Psoas muscle (tissue), 8 donors: ENCODE results near the gene GEMIN7. TPM values are rescaled to one million over a fixed set of nuclear protein-coding genes. Genes with fewer than 3 reads are reported as not detected.

Experiments
- ATAC-seq, 4 donors: fragments of 200-7000 bp; cut with Tn5 transposase; one replicate each; pipeline ENCODE4 v1.9.1; 2020; ENCODE audit warnings: moderate library complexity in 3 of 4, mild to moderate bottlenecking in 2 of 4
- DNase-seq, 2 donors: peaks; one replicate each; pipeline ENCODE4 v3.0.0-alpha.2; 2020
- H3K27ac ChIP-seq: fragments of 200-600 bp; one replicate; pipeline ENCODE4 v1.8.0; 2022
- H3K27me3 ChIP-seq, 3 donors: fragments of 200-600 bp in 1 of 3; one replicate each; pipeline versions ENCODE4 v1.6.1 to v1.8.0; 2013 to 2022; ENCODE audit warnings: low read length in 2 of 3, mild to moderate bottlenecking in 2 of 3, moderate library complexity in 1 of 3; ENCODE audit not compliant: insufficient read depth in 3 of 3
- H3K36me3 ChIP-seq, 2 donors: fragments of 200-600 bp in 1 of 2; one replicate each; pipeline versions ENCODE4 v1.6.1 to v1.8.0; 2013 to 2022; ENCODE audit warnings: low read depth in 1 of 2, mild to moderate bottlenecking in 1 of 2, moderate library complexity in 1 of 2; ENCODE audit not compliant: insufficient read depth in 1 of 2
- H3K4me1 ChIP-seq: fragments of 200-600 bp; one replicate; pipeline ENCODE4 v1.8.0; 2022
- H3K4me3 ChIP-seq: fragments of 200-600 bp; one replicate; pipeline ENCODE4 v1.8.0; 2022; ENCODE audit warnings: mild to moderate bottlenecking
- H3K9me3 ChIP-seq: fragments of 200-600 bp; one replicate; pipeline ENCODE4 v1.8.0; 2022
- WGBS, 3 donors: extraction: QIAGEN DNeasy Blood & Tissue Kit; methylation state at CpG; one replicate each; pipeline versions ENCODE4 v1.1.6 to v1.1.7; 2013; 5-methylcytosine and 5-hydroxymethylcytosine counted together
- intact Hi-C, 2 donors: fragments of 100-400 bp; cut with DNase I; formaldehyde crosslinking; loops; one replicate each; pipeline versions ENCODE4 v1.11.0 to v1.14.2; 2022
- polyA plus RNA-seq, 3 donors: library from polyadenylated mRNA; stranded (reverse); fragments of 200-250 nt; gene quantifications; one replicate each; pipeline ENCODE4 v1.2.3, GENCODE V29; 2013
- total RNA-seq, 4 donors: library from RNA; stranded (reverse); fragmentation: NEBNext Ultra II Directional in 2 of 4; extraction: Animal tissue kit (Norgen Biotek cat#: 25700) in 2 of 4; gene quantifications; one replicate each; pipeline versions ENCODE4 v1.2.1 to v1.2.4, GENCODE V29; 2021 to 2023
- TF ChIP-seq, protein P1 (sequence below): fragments of 200-600 bp; IDR thresholded peaks from one replicate; pipeline ENCODE4 v1.8.0; 2022; ENCODE audit warnings: antibody characterized with exemption
- donor health status: healthy with polysubstance abuse.
- donor health status: DM: no; HTN: no; CAD: no; lungs with moderate emphysema.
- donor health status: Bipolar disorder and iron deficiency.
- donor health status: healthy.
- donor health status: DM: yes; HTN: yes; CAD: no.
- donor health status: DM: no; HTN: no; CAD: no.
- donor health status: DM: no; HTN: no; CAD: no.
- donor health status: DM: yes; HTN: yes; CAD: no.

The GEMIN7 gene
- total and polyA plus RNA-seq, 7 donors: 19.6 to 51.1 (median 27.3) TPM

GRCh38 chr19:45075301-45076028, 3.6 kb upstream of the GEMIN7 start:
- Histone ChIP-seq H3K27me3 (no peaks in the 10 kb centered on the region), H3K27ac (peak overlapping the region; percentile 41), H3K4me1 (peaks cover 18% of the 10 kb centered on the region), H3K4me3 (peak overlapping the region; percentile 67), H3K36me3 (peaks cover 0 to 20% of the 10 kb centered on the region in 2 donors), H3K9me3 (no peaks in the 10 kb centered on the region)
- WGBS, 3 donors: 20 to 27% (median 24%) methylated on average over 18 to 26 of the region's 26 CpGs
- DNase-seq: peak; percentile 73 to 84
- ATAC-seq: peak in 3 of 4 donors; percentile 17 to 23 (median 21)
- TF ChIP-seq, protein P1, sequence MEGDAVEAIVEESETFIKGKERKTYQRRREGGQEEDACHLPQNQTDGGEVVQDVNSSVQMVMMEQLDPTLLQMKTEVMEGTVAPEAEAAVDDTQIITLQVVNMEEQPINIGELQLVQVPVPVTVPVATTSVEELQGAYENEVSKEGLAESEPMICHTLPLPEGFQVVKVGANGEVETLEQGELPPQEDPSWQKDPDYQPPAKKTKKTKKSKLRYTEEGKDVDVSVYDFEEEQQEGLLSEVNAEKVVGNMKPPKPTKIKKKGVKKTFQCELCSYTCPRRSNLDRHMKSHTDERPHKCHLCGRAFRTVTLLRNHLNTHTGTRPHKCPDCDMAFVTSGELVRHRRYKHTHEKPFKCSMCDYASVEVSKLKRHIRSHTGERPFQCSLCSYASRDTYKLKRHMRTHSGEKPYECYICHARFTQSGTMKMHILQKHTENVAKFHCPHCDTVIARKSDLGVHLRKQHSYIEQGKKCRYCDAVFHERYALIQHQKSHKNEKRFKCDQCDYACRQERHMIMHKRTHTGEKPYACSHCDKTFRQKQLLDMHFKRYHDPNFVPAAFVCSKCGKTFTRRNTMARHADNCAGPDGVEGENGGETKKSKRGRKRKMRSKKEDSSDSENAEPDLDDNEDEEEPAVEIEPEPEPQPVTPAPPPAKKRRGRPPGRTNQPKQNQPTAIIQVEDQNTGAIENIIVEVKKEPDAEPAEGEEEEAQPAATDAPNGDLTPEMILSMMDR: no peak
- intact Hi-C loops: no loop called here

- H3K4me3 ChIP-seq: peak within 1 kb of the TSS; percentile 67
- peak; percentile 77 to 88 for DNase-seq
- no peaks in the 10 kb centered on the region for H3K27me3 ChIP-seq
- peak within 1 kb of the TSS; percentile 41 for H3K27ac ChIP-seq
- H3K9me3 ChIP-seq: no peaks in the 10 kb centered on the region
- peaks cover 24% of the 10 kb centered on the region for H3K4me1 ChIP-seq
- WGBS, 3 donors: 2 to 4% (median 3%) methylated on average over 37 to 81 of the region's 81 CpGs
- intact Hi-C loops: no loop called here
- ATAC-seq: peak; percentile 62 to 78 (median 72)
- H3K36me3 ChIP-seq: peaks cover 0 to 18% of the 10 kb centered on the region in 2 donors
- TF ChIP-seq, protein P1: no peak
These were observed 2.8 kb upstream of the GEMIN7 start, which contains the start of gene ZNF296 for GRCh38 chr19:45076029-45076850. Gene ZNF296, minus strand, starts transcription at chr19:45076478. Its CDS starts 105 bp downstream, at chr19:45076373.

GRCh38 chr19:45076851-45077730, 2.0 kb upstream of the GEMIN7 start:
- no peaks in the 10 kb centered on the region for H3K9me3 ChIP-seq
- H3K36me3 ChIP-seq: peaks cover 0 to 18% of the 10 kb centered on the region in 2 donors
- peak overlapping the region; percentile 67 for H3K4me3 ChIP-seq
- peak overlapping the region; percentile 41 for H3K27ac ChIP-seq
- no peak for ATAC-seq
- no peak for DNase-seq
- 82 to 85% (median 84%) methylated on average over 15 of the region's 15 CpGs for WGBS, 3 donors
- TF ChIP-seq, protein P1: no peak
- no peaks in the 10 kb centered on the region for H3K27me3 ChIP-seq
- intact Hi-C loops: no loop called here
- H3K4me1 ChIP-seq: peaks cover 24% of the 10 kb centered on the region

GRCh38 chr19:45078390-45079062, 534 bp upstream of the GEMIN7 start:
- no peaks in the 10 kb centered on the region for H3K9me3 ChIP-seq
- no peaks in the 10 kb centered on the region for H3K27me3 ChIP-seq
- 54 to 61% (median 55%) methylated on average over 10 of the region's 10 CpGs for WGBS, 3 donors
- peaks cover 24% of the 10 kb centered on the region for H3K4me1 ChIP-seq
- TF ChIP-seq, protein P1: no peak
- DNase-seq: no peak
- peaks cover 0 to 19% of the 10 kb centered on the region in 2 donors for H3K36me3 ChIP-seq
- intact Hi-C loops: no loop called here
- peak overlapping the region; percentile 90 for H3K27ac ChIP-seq
- peak overlapping the region; percentile 100 for H3K4me3 ChIP-seq
- peak; percentile 2 to 15 (median 6) for ATAC-seq
